IMR-90 (cell line): Measurements from ENCODE around the gene GALNT8. TPM values are rescaled to one million over a fixed set of nuclear protein-coding genes. Genes with fewer than 3 reads are reported as not detected.
A peak's percentile ranks its signal among the peaks of the same experiment; 100 is the strongest.

ENCODE experiments used
- ATAC-seq: fragments of 200-7000 bp; cut with Tn5 transposase; 2 replicates; pipeline ENCODE4 v1.9.1; 2020; ENCODE audit warnings: low read depth, mild to moderate bottlenecking, moderate library complexity
- BruUV-seq: library from RNA; stranded (reverse); fragments of 400-500 nt; replicated peaks from 2 replicates; lab custom pipeline; 2021; lab: Mats Ljungman, UMichigan
- CTCF ChIA-PET: fragments of 300-600 bp; formaldehyde crosslinking; extraction: SDS; loops from one replicate; lab custom pipeline; 2021; ENCODE audit warnings: antibody characterized with exemption; lab: Yijun Ruan, JAX
- POLR2A ChIA-PET: fragments of 300-600 bp; sonication (Branson Sonifier 250); formaldehyde crosslinking; loops from one replicate; lab custom pipeline; 2022; ENCODE audit warnings: antibody characterized with exemption; ENCODE audit not compliant: unreplicated experiment; lab: Charles Lee
- DNase-seq: peaks from one replicate; pipeline ENCODE4 v3.0.0; 2013
- H2AFZ ChIP-seq: replicated peaks from 2 replicates; pipeline ENCODE3; 2013; ENCODE audit warnings: low read length, mild to moderate bottlenecking; ENCODE audit not compliant: poor library complexity
- H2AK5ac ChIP-seq: 2 replicates; pipeline ENCODE4 v1.6.1; 2013; ENCODE audit warnings: low read depth, low read length, inconsistent platforms
- H2AK9ac ChIP-seq: replicated peaks from 2 replicates; pipeline ENCODE3; 2013; ENCODE audit warnings: mild to moderate bottlenecking, low read depth, low read length, moderate library complexity; ENCODE audit not compliant: poor library complexity
- H2BK120ac ChIP-seq: 2 replicates; pipeline ENCODE4 v1.6.1; 2013; ENCODE audit warnings: low read depth, low read length, inconsistent platforms
- H2BK15ac ChIP-seq: 3 replicates; pipeline ENCODE4 v1.6.1; 2013; ENCODE audit warnings: low read depth, low read length, inconsistent platforms
- H2BK20ac ChIP-seq: 2 replicates; pipeline ENCODE4 v1.6.1; 2013; ENCODE audit warnings: low read depth, mild to moderate bottlenecking, inconsistent platforms, low read length, moderate library complexity
- H2BK5ac ChIP-seq: 2 replicates; pipeline ENCODE4 v1.6.1; 2013; ENCODE audit warnings: mild to moderate bottlenecking, low read depth, low read length, inconsistent platforms; ENCODE audit not compliant: poor library complexity, severe bottlenecking
- H3K14ac ChIP-seq: replicated peaks from 2 replicates; pipeline ENCODE4 v1.6.1; 2013; ENCODE audit warnings: low read depth, low read length, inconsistent platforms
- H3K18ac ChIP-seq: 2 replicates; pipeline ENCODE4 v1.6.1; 2013; ENCODE audit warnings: low read depth, low read length, control low read depth
- H3K23ac ChIP-seq: 2 replicates; pipeline ENCODE4 v1.6.1; 2013; ENCODE audit warnings: low read depth, low read length, inconsistent platforms
- H3K27ac ChIP-seq: 2 replicates; pipeline ENCODE4 v1.5.1; 2013; ENCODE audit warnings: mild to moderate bottlenecking, control low read depth, low read length; ENCODE audit not compliant: insufficient read depth
- H3K27me3 ChIP-seq: 2 replicates; pipeline ENCODE4 v1.6.1; 2013; ENCODE audit warnings: low read length; ENCODE audit not compliant: control insufficient read depth, insufficient read depth
- H3K36me3 ChIP-seq: 2 replicates; pipeline ENCODE4 v1.6.1; 2013; ENCODE audit warnings: low read length, mixed read lengths; ENCODE audit not compliant: control insufficient read depth, insufficient read depth
- H3K4ac ChIP-seq: 2 replicates; pipeline ENCODE4 v1.6.1; 2013; ENCODE audit warnings: low read depth, low read length, inconsistent platforms
- H3K4me1 ChIP-seq: 2 replicates; pipeline ENCODE4 v1.6.1; 2013; ENCODE audit warnings: low read length, mixed read lengths; ENCODE audit not compliant: control insufficient read depth, insufficient read depth
- H3K4me2 ChIP-seq: 2 replicates; pipeline ENCODE4 v1.6.1; 2013; ENCODE audit warnings: low read depth, mild to moderate bottlenecking, control low read depth, low read length, moderate library complexity
- H3K4me3 ChIP-seq: 2 replicates; pipeline ENCODE4 v1.5.1; 2013; ENCODE audit warnings: low read depth, mild to moderate bottlenecking, control low read depth, low read length, moderate library complexity; ENCODE audit not compliant: insufficient read depth
- H3K56ac ChIP-seq: 2 replicates; pipeline ENCODE4 v1.6.1; 2013; ENCODE audit warnings: low read length, inconsistent platforms; ENCODE audit not compliant: insufficient read depth; ENCODE audit errors: extremely low read depth
- H3K79me1 ChIP-seq, 2 experiments: 2 replicates each; pipeline ENCODE4 v1.6.1; 2013; ENCODE audit warnings: low read length in 2 of 2, inconsistent platforms in 1 of 2, low read depth in 1 of 2
- H3K9ac ChIP-seq: 2 replicates; pipeline ENCODE4 v1.6.1; 2013; ENCODE audit warnings: low read depth, low read length, control low read depth
- H3K9me1 ChIP-seq: 2 replicates; pipeline ENCODE4 v1.6.1; 2013; ENCODE audit warnings: low read length, inconsistent platforms; ENCODE audit not compliant: insufficient read depth
- H3K9me3 ChIP-seq: 2 replicates; pipeline ENCODE4 v1.6.1; 2013; ENCODE audit warnings: low read length; ENCODE audit not compliant: control insufficient read depth, insufficient read depth
- H4K20me1 ChIP-seq: 2 replicates; pipeline ENCODE4 v1.6.1; 2013; ENCODE audit warnings: low read length, inconsistent platforms; ENCODE audit not compliant: insufficient read depth
- H4K5ac ChIP-seq: 2 replicates; pipeline ENCODE4 v1.6.1; 2013; ENCODE audit warnings: mild to moderate bottlenecking, low read depth, low read length, control low read depth
- H4K8ac ChIP-seq, 2 experiments: 2 replicates each; pipeline ENCODE4 v1.6.1; 2013; ENCODE audit warnings: low read depth in 2 of 2, low read length in 2 of 2, control low read depth in 1 of 2, inconsistent platforms in 1 of 2
- H4K91ac ChIP-seq: 2 replicates; pipeline ENCODE4 v1.6.1; 2013; ENCODE audit warnings: low read depth, low read length, inconsistent platforms; ENCODE audit not compliant: insufficient read depth
- CEBPB ChIP-seq: IDR thresholded peaks from 2 replicates; pipeline ENCODE4 v1.6.1; 2012; ENCODE audit warnings: low read depth, low read length, improper control_type of control experiment
- MAFK ChIP-seq: IDR thresholded peaks from 2 replicates; pipeline ENCODE4 v1.6.1; 2012; ENCODE audit warnings: low read depth, low read length, improper control_type of control experiment
- NFE2L2 ChIP-seq: fragments of 150-350 bp; IDR thresholded peaks from 2 replicates; pipeline ENCODE4 v1.6.1; 2016; ENCODE audit warnings: low read depth, mild to moderate bottlenecking, low read length
- POLR2A ChIP-seq: IDR thresholded peaks from 2 replicates; pipeline ENCODE4 v1.6.1; 2012; ENCODE audit warnings: mild to moderate bottlenecking, low read depth, low read length
- RAD21 ChIP-seq: IDR thresholded peaks from 2 replicates; pipeline ENCODE4 v1.6.1; 2012; ENCODE audit warnings: low read length, improper control_type of control experiment
- WGBS, 2 experiments: methylation state at CpG; one replicate each; pipeline versions ENCODE4 v1.1.5 to v1.1.7; 2013; ENCODE audit warnings: missing lambda C conversion rate in 2 of 2; ENCODE audit not compliant: insufficient read length in 1 of 2; ENCODE audit errors: extremely low coverage in 2 of 2; 5-methylcytosine and 5-hydroxymethylcytosine counted together
- dilution Hi-C: fragments of 300-500 bp; cut with HindIII; formaldehyde crosslinking; loops from one replicate; pipeline ENCODE4 v1.14.3; 2018; ENCODE audit warnings: low sequenced_read_pairs; ENCODE audit not compliant: unreplicated experiment
- in situ Hi-C: fragments of 300-500 bp; cut with MboI; formaldehyde crosslinking; loops from 3 replicates; pipeline ENCODE4 v1.14.3; 2019; ENCODE audit warnings: low sequenced_read_pairs, inconsistent platforms, mixed read lengths
- intact Hi-C: fragments of 100-400 bp; cut with micrococcal nuclease; formaldehyde crosslinking; loops from 2 replicates; pipeline ENCODE4 v1.10.0; 2022
- polyA plus RNA-seq, 3 experiments: library from polyadenylated mRNA; depleted of rRNA; stranded (reverse); fragments of >200 nt; gene quantifications; 2 replicates each; pipeline ENCODE4 v1.2.3, GENCODE V29; 2012; ENCODE audit warnings: low replicate concordance in 1 of 3
- total RNA-seq: library from RNA; depleted of rRNA; stranded (reverse); fragments of >200 nt; gene quantifications from 2 replicates; pipeline ENCODE4 v1.2.3, GENCODE V29; 2012

Gene GALNT8
- total and polyA plus RNA-seq, 2 of the 4 experiments (the other 2 are of a cell fraction), result not detected

- in situ Hi-C loops, result no loop called here
- H4K20me1 ChIP-seq, result no peaks in the 10 kb centered on the region
Measured at GRCh38 chr12:4725057-4725456, 4.9 kb downstream of the GALNT8 start.

More at GRCh38 chr12:4725057-4725456, 4.9 kb downstream of the GALNT8 start:
- no peak overlapping the region for H3K23ac ChIP-seq
- H3K4me2 ChIP-seq, result no peak overlapping the region
- no peak overlapping the region for H4K91ac ChIP-seq
- H2AK9ac ChIP-seq, result no peak overlapping the region
- no peak overlapping the region for H2BK15ac ChIP-seq
- dilution Hi-C loops, result no loop called here
- H4K5ac ChIP-seq, result no peak overlapping the region
- H3K79me1 ChIP-seq, result no peaks in the 10 kb centered on the region
- H2BK20ac ChIP-seq, result no peak overlapping the region
- no peak overlapping the region for H2BK120ac ChIP-seq
- TF ChIP-seq MAFK, result 0 out of 2 replicates have a peak, but pooled peaks have one; percentile 16
- no peak for TF ChIP-seq CEBPB
- TF ChIP-seq NFE2L2, result no peak
- TF ChIP-seq RAD21, result no peak
- TF ChIP-seq POLR2A, result no peak
- no peak overlapping the region for H3K56ac ChIP-seq
- H3K9me1 ChIP-seq, result no peaks in the 10 kb centered on the region
- no peak overlapping the region for H4K8ac ChIP-seq
- H3K4me1 ChIP-seq, result no peaks in the 10 kb centered on the region
- H3K14ac ChIP-seq, result no peak overlapping the region
- H2AFZ ChIP-seq, result no peak overlapping the region
- no peak overlapping the region for H2BK5ac ChIP-seq
- intact Hi-C loops, result no loop called here
- no peak overlapping the region for H2AK5ac ChIP-seq
- BruUV-seq, result no TSS peak
- no peaks in the 10 kb centered on the region for H3K36me3 ChIP-seq
- no peak overlapping the region for H3K4me3 ChIP-seq
- WGBS, 2 experiments, result 40% methylated on average over 1 of the region's 3 CpGs; no CpG with 5 or more reads in 1 of the 2 experiments
- POLR2A ChIA-PET, result no interaction called here
- no peak overlapping the region for H3K18ac ChIP-seq
- H3K27ac ChIP-seq, result no peak overlapping the region
- no peak overlapping the region for H3K4ac ChIP-seq
- peaks cover 6% of the 10 kb centered on the region for H3K27me3 ChIP-seq
- ATAC-seq, result no peak
- CTCF ChIA-PET, result no interaction called here
- no peaks in the 10 kb centered on the region for H3K9me3 ChIP-seq
- no peak overlapping the region for H3K9ac ChIP-seq
- DNase-seq, result no peak
